Chondrocyte (in vitro differentiated cells): ENCODE measurements around the gene BICD1. TPM values are rescaled to one million over a fixed set of nuclear protein-coding genes. Genes with fewer than 3 reads are reported as not detected.
"Not testable (repeated sequence)": the region's sequence is repeated elsewhere in the genome, so short reads cannot be mapped to it uniquely, and the experiment has no call there.

Experiments used
- DNase-seq: peaks from one replicate; pipeline ENCODE4 v3.0.0; 2021; ENCODE audit warnings: mixed read lengths, low spot score
- H3K27ac Mint-ChIP-seq: one replicate; pipeline ENCODE4 v1.8.0; 2021; ENCODE audit warnings: mild to moderate bottlenecking, moderate library complexity, mixed read lengths; ENCODE audit not compliant: unreplicated experiment
- H3K27me3 Mint-ChIP-seq: 2 replicates; pipeline ENCODE4 v1.8.0; 2021; ENCODE audit warnings: low read depth, mixed read lengths
- H3K36me3 Mint-ChIP-seq: 2 replicates; pipeline ENCODE4 v1.8.0; 2021; ENCODE audit warnings: low read depth, mixed read lengths
- H3K4me1 Mint-ChIP-seq: 2 replicates; pipeline ENCODE4 v1.8.0; 2021; ENCODE audit warnings: low read depth, mild to moderate bottlenecking, mixed read lengths
- H3K4me3 Mint-ChIP-seq: one replicate; pipeline ENCODE4 v1.8.0; 2021; ENCODE audit warnings: mild to moderate bottlenecking, moderate library complexity, mixed read lengths; ENCODE audit not compliant: unreplicated experiment
- H3K9me3 Mint-ChIP-seq: 2 replicates; pipeline ENCODE4 v1.8.0; 2021; ENCODE audit warnings: low read depth, mixed read lengths
- CTCF ChIP-seq: fragments of 200-600 bp; sonication (generic); IDR thresholded peaks from 2 replicates; pipeline ENCODE4 v1.5.0; 2021; ENCODE audit warnings: antibody characterized with exemption, mild to moderate bottlenecking, moderate library complexity
- total RNA-seq: library from RNA; stranded (reverse); gene quantifications from 3 replicates; pipeline ENCODE4 v1.2.1, GENCODE V29; 2021

BICD1 gene
- total RNA-seq, 1 donor from 2014 or later, result 30.5 TPM

DNA sequence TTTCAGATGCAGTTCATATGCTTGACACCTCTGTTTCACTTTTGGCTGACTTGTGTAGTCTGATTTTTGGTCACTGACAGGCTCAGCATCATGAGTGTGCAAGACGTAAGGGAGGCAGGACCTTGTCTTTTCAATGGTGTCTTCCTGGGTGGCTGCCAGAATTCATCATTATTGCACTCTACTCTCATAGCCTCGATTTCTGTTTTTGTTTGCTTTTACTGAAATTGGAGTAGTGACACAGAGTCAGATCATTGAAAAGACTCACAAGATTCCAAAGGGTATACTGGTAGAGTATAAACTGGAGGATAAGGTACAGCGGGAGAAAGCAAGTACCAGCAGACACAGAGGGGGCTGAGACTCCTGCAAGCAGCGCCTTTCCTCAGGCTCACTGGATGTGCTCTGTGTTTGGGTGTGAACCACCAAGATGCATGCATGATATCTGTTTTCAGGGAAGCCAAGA, 166.4 kb downstream of the BICD1 start:
- no peak for DNase-seq
- Mint-ChIP-seq H3K4me1 (peaks cover 22% of the 10 kb centered on the region), H3K27ac (no peak overlapping the region), H3K4me3 (no peak overlapping the region), H3K9me3 (no peaks in the 10 kb centered on the region), H3K36me3 (no peaks in the 10 kb centered on the region), H3K27me3 (no peaks in the 10 kb centered on the region)
- no peak for TF ChIP-seq CTCF

GRCh38 chr12:32273712-32274111, 167.1 kb downstream of the BICD1 start:
- H3K27ac Mint-ChIP-seq, result no peak overlapping the region
- H3K4me3 Mint-ChIP-seq, result no peak overlapping the region
- H3K36me3 Mint-ChIP-seq, result no peaks in the 10 kb centered on the region
- TF ChIP-seq CTCF, result no peak
- H3K9me3 Mint-ChIP-seq, result no peaks in the 10 kb centered on the region
- no peaks in the 10 kb centered on the region for H3K27me3 Mint-ChIP-seq
- no peak for DNase-seq
- H3K4me1 Mint-ChIP-seq, result peaks cover 22% of the 10 kb centered on the region

DNA sequence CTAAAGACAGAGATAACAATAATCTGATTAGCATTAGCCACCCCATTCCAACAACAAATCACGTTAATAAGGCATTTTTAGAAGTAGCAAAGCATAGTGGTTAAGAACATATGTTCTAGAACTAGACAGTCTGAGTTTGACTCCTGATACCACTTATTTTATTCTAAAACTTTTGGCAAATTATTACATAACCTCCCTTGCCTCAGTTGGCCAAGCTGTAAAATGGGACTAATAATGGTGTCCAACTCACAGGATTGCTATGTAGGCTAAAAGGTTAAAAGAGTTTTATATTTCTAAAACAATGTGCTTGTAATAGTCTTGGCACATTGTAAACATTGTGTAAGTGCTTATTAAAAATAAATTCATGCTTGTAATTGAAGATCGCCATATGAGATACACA, 168.0 kb downstream of the BICD1 start:
- no peak overlapping the region for H3K4me3 Mint-ChIP-seq
- TF ChIP-seq CTCF, result no peak
- H3K27me3 Mint-ChIP-seq, result no peaks in the 10 kb centered on the region
- H3K9me3 Mint-ChIP-seq, result no peaks in the 10 kb centered on the region
- H3K27ac Mint-ChIP-seq, result no peak overlapping the region
- no peak for DNase-seq
- peaks cover 22% of the 10 kb centered on the region for H3K4me1 Mint-ChIP-seq
- H3K36me3 Mint-ChIP-seq, result no peaks in the 10 kb centered on the region

DNA sequence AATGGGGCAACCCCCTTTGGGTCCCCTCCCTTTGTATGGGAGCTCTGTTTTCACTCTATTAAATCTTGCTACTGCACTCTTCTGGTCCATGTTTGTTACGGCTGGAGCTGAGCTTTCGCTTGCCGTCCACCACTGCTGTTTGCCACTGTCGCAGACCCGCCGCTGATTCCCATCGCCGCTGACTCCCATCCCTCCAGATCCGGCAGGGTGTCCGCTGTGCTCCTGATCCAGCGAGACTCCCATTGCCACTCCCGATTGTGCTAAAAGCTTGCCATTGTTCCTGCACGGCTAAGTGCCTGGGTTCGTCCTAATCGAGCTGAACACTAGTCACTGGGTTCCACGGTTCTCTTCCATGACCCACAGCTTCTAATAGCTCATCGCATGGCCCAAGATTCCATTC, 168.9 kb downstream of the BICD1 start:
- H3K4me3 Mint-ChIP-seq, H3K9me3 Mint-ChIP-seq, H3K36me3 Mint-ChIP-seq, H3K27me3 Mint-ChIP-seq, DNase-seq, H3K27ac Mint-ChIP-seq: not testable (repeated sequence)
- peaks cover 22% of the 10 kb centered on the region for H3K4me1 Mint-ChIP-seq

- H3K4me1 Mint-ChIP-seq, result peaks cover 9% of the 10 kb centered on the region
- no peaks in the 10 kb centered on the region for H3K27me3 Mint-ChIP-seq
- DNase-seq, result no peak
- H3K36me3 Mint-ChIP-seq, result no peaks in the 10 kb centered on the region
- no peak overlapping the region for H3K4me3 Mint-ChIP-seq
- TF ChIP-seq CTCF, result no peak
- no peak overlapping the region for H3K27ac Mint-ChIP-seq
- H3K9me3 Mint-ChIP-seq, result no peaks in the 10 kb centered on the region
Measured at GRCh38 chr12:32277774-32278173, 171.1 kb downstream of the BICD1 start.

- Mint-ChIP-seq H3K27ac (no peak overlapping the region), H3K4me1 (peaks cover 9% of the 10 kb centered on the region), H3K27me3 (no peaks in the 10 kb centered on the region), H3K4me3 (no peak overlapping the region), H3K36me3 (no peaks in the 10 kb centered on the region), H3K9me3 (no peaks in the 10 kb centered on the region)
- DNase-seq, result no peak
- TF ChIP-seq CTCF, result no peak
Measured at GRCh38 chr12:32281098-32281497, 174.5 kb downstream of the BICD1 start.
